ENCODE data around the gene SNRNP35. TPM values are rescaled to one million over a fixed set of nuclear protein-coding genes. Genes with fewer than 3 reads are reported as not detected.
"Not testable (repeated sequence)": the region's sequence is repeated elsewhere in the genome, so short reads cannot be mapped to it uniquely, and the experiment has no call there.

Gene SNRNP35

GRCh38 chr12:123514582-123515221 lies 56.8 kb downstream of the SNRNP35 start:
- not testable (repeated sequence) for H3K27me3 ChIP-seq (ENCODE audit: insufficient read depth, low read length, poor library complexity); H4K5ac ChIP-seq (ENCODE audit: low read length); H3K18ac ChIP-seq (ENCODE audit: low read length); H3K9ac ChIP-seq (ENCODE audit: low read length); H3K79me1 ChIP-seq (ENCODE audit: low read length); H4K8ac ChIP-seq (ENCODE audit: low read depth, low read length); DNase-seq; H3K4me1 ChIP-seq (ENCODE audit: control insufficient read depth, low read depth, low read length); H3K4ac ChIP-seq (ENCODE audit: low read depth, low read length); H2AK5ac ChIP-seq (ENCODE audit: low read length); H2BK5ac ChIP-seq (ENCODE audit: low read length); H3K4me3 ChIP-seq (ENCODE audit: low read length); H3K36me3 ChIP-seq (ENCODE audit: control insufficient read depth, insufficient read depth, low read length); H3K79me2 ChIP-seq (ENCODE audit: control insufficient read depth, insufficient read depth, low read length); H2BK15ac ChIP-seq (replicated peaks; ENCODE audit: low read depth); H3K56ac ChIP-seq (ENCODE audit: low read length); H2BK120ac ChIP-seq (ENCODE audit: low read depth, low read length); H3K23ac ChIP-seq (ENCODE audit: low read length); H3K4me2 ChIP-seq (ENCODE audit: low read length); H3K27ac ChIP-seq (ENCODE audit: low read depth, low read length)
- no CpG with 5 or more reads among the region's 1 CpG for WGBS (ENCODE audit: extremely low coverage, insufficient coverage, low lambda C conversion rate)

GRCh38 chr12:123516216-123516780 lies 58.4 kb downstream of the SNRNP35 start:
- DNase-seq, result peak; percentile 68
- Histone ChIP-seq H4K8ac (ENCODE audit: low read depth, low read length) (no peak overlapping the region), H2BK15ac (replicated peaks; ENCODE audit: low read depth) (no peak overlapping the region), H3K18ac (ENCODE audit: low read length) (no peak overlapping the region), H4K5ac (ENCODE audit: low read length) (no peak overlapping the region), H2BK5ac (ENCODE audit: low read length) (no peak overlapping the region), H2BK120ac (ENCODE audit: low read depth, low read length) (no peak overlapping the region), H3K4me1 (ENCODE audit: control insufficient read depth, low read depth, low read length) (no peaks in the 10 kb centered on the region), H3K9ac (ENCODE audit: low read length) (no peak overlapping the region), H2AK5ac (ENCODE audit: low read length) (no peak overlapping the region), H3K4ac (ENCODE audit: low read depth, low read length) (no peak overlapping the region), H3K27me3 (ENCODE audit: insufficient read depth, low read length, poor library complexity) (no peaks in the 10 kb centered on the region), H3K79me1 (ENCODE audit: low read length) (no peaks in the 10 kb centered on the region), H3K4me3 (ENCODE audit: low read length) (no peak overlapping the region), H3K4me2 (ENCODE audit: low read length) (no peak overlapping the region), H3K56ac (ENCODE audit: low read length) (no peak overlapping the region), H3K79me2 (ENCODE audit: control insufficient read depth, insufficient read depth, low read length) (no peaks in the 10 kb centered on the region), H3K36me3 (ENCODE audit: control insufficient read depth, insufficient read depth, low read length) (no peaks in the 10 kb centered on the region), H3K27ac (ENCODE audit: low read depth, low read length) (no peak overlapping the region), H3K23ac (ENCODE audit: low read length) (no peak overlapping the region)
- WGBS (ENCODE audit: extremely low coverage, insufficient coverage, low lambda C conversion rate), result no CpG with 5 or more reads among the region's 11 CpGs

Small RNA genes within 50 kb of the gene (small RNA-seq; reads per million reads assigned to genes)
- not detected for gene AC145423.2 (ENCODE audit: insufficient read depth)

Data from mesendoderm (in vitro differentiated cells).